ENCODE results near the gene SIAH1. TPM values are rescaled to one million over a fixed set of nuclear protein-coding genes. Genes with fewer than 3 reads are reported as not detected.

SIAH1 gene
- total RNA-seq, 1 donor from 2014 or later: 34.5 TPM

GRCh38 chr16:48350736-48351135, 34.5 kb downstream of the SIAH1 start:
- Mint-ChIP-seq H3K27ac (ENCODE audit: unreplicated experiment) (no peak overlapping the region), H3K27me3 (ENCODE audit: low read depth) (no peaks in the 10 kb centered on the region), H3K9me3 (ENCODE audit: low read depth) (peaks cover 2% of the 10 kb centered on the region), H3K36me3 (ENCODE audit: low read depth) (peaks cover 29% of the 10 kb centered on the region), H3K4me3 (ENCODE audit: unreplicated experiment) (no peak overlapping the region), H3K4me1 (ENCODE audit: low read depth) (peaks cover 14% of the 10 kb centered on the region)
- no peak for DNase-seq (ENCODE audit: low spot score)
- no peak for TF ChIP-seq CTCF (IDR thresholded peaks at IDR 0.05)

- DNase-seq (ENCODE audit: low spot score): no peak
- Mint-ChIP-seq H3K27ac (ENCODE audit: unreplicated experiment) (no peak overlapping the region), H3K4me3 (ENCODE audit: unreplicated experiment) (no peak overlapping the region), H3K4me1 (ENCODE audit: low read depth) (peaks cover 2% of the 10 kb centered on the region), H3K36me3 (ENCODE audit: low read depth) (peaks cover 20% of the 10 kb centered on the region), H3K27me3 (ENCODE audit: low read depth) (no peaks in the 10 kb centered on the region), H3K9me3 (ENCODE audit: low read depth) (no peaks in the 10 kb centered on the region)
- TF ChIP-seq CTCF (IDR thresholded peaks at IDR 0.05): no peak
These were observed 37.2 kb downstream of the SIAH1 start for GRCh38 chr16:48347980-48348379.

GRCh38 chr16:48347191-48347865, 37.9 kb downstream of the SIAH1 start:
- Mint-ChIP-seq H3K9me3 (ENCODE audit: low read depth) (no peaks in the 10 kb centered on the region), H3K27ac (ENCODE audit: unreplicated experiment) (no peak overlapping the region), H3K4me1 (ENCODE audit: low read depth) (peaks cover 2% of the 10 kb centered on the region), H3K27me3 (ENCODE audit: low read depth) (no peaks in the 10 kb centered on the region), H3K4me3 (ENCODE audit: unreplicated experiment) (no peak overlapping the region), H3K36me3 (ENCODE audit: low read depth) (peaks cover 20% of the 10 kb centered on the region)
- no peak for DNase-seq (ENCODE audit: low spot score)
- no peak for TF ChIP-seq CTCF (IDR thresholded peaks at IDR 0.05)

GRCh38 chr16:48342591-48342990, 42.6 kb downstream of the SIAH1 start:
- Mint-ChIP-seq H3K4me1 (ENCODE audit: low read depth) (peaks cover 7% of the 10 kb centered on the region), H3K36me3 (ENCODE audit: low read depth) (peaks cover 25% of the 10 kb centered on the region), H3K27ac (ENCODE audit: unreplicated experiment) (no peak overlapping the region), H3K27me3 (ENCODE audit: low read depth) (no peaks in the 10 kb centered on the region), H3K4me3 (ENCODE audit: unreplicated experiment) (no peak overlapping the region), H3K9me3 (ENCODE audit: low read depth) (no peaks in the 10 kb centered on the region)
- DNase-seq (ENCODE audit: low spot score): no peak
- TF ChIP-seq CTCF (IDR thresholded peaks at IDR 0.05): no peak

- Mint-ChIP-seq H3K4me3 (ENCODE audit: unreplicated experiment) (no peak overlapping the region), H3K9me3 (ENCODE audit: low read depth) (peaks cover 5% of the 10 kb centered on the region), H3K36me3 (ENCODE audit: low read depth) (peaks cover 36% of the 10 kb centered on the region), H3K27ac (ENCODE audit: unreplicated experiment) (no peak overlapping the region), H3K27me3 (ENCODE audit: low read depth) (no peaks in the 10 kb centered on the region), H3K4me1 (ENCODE audit: low read depth) (peaks cover 29% of the 10 kb centered on the region)
- TF ChIP-seq CTCF (IDR thresholded peaks at IDR 0.05): no peak
- no peak for DNase-seq (ENCODE audit: low spot score)
These were observed 45.2 kb downstream of the SIAH1 start for GRCh38 chr16:48340054-48340453.
